ENCODE data around the gene CDC40. TPM values are rescaled to one million over a fixed set of nuclear protein-coding genes. Genes with fewer than 3 reads are reported as not detected.

CDC40 gene
- polyA plus RNA-seq, 1 experiment = 26.4 TPM

GRCh38 chr6:110147870-110148269 lies 32.4 kb upstream of the CDC40 start:
- TF ChIP-seq, protein P1, sequence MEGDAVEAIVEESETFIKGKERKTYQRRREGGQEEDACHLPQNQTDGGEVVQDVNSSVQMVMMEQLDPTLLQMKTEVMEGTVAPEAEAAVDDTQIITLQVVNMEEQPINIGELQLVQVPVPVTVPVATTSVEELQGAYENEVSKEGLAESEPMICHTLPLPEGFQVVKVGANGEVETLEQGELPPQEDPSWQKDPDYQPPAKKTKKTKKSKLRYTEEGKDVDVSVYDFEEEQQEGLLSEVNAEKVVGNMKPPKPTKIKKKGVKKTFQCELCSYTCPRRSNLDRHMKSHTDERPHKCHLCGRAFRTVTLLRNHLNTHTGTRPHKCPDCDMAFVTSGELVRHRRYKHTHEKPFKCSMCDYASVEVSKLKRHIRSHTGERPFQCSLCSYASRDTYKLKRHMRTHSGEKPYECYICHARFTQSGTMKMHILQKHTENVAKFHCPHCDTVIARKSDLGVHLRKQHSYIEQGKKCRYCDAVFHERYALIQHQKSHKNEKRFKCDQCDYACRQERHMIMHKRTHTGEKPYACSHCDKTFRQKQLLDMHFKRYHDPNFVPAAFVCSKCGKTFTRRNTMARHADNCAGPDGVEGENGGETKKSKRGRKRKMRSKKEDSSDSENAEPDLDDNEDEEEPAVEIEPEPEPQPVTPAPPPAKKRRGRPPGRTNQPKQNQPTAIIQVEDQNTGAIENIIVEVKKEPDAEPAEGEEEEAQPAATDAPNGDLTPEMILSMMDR (IDR thresholded peaks at IDR 0.05; ENCODE audit: low read depth, low read length) = no peak
- ChIA-PET POLR2A (no interaction called here), CTCF (no interaction called here)
- no peak for DNase-seq (ENCODE audit: low read depth, low spot score)
- Histone ChIP-seq H3K4me3 (ENCODE audit: low read depth, low read length) (no peak overlapping the region), H3K27me3 (ENCODE audit: control insufficient read depth, insufficient read depth, low read length) (no peaks in the 10 kb centered on the region), H3K9me3 (ENCODE audit: control insufficient read depth, insufficient read depth, low read length) (no peaks in the 10 kb centered on the region), H3K27ac (ENCODE audit: low read depth, low read length) (no peak overlapping the region)

DNA sequence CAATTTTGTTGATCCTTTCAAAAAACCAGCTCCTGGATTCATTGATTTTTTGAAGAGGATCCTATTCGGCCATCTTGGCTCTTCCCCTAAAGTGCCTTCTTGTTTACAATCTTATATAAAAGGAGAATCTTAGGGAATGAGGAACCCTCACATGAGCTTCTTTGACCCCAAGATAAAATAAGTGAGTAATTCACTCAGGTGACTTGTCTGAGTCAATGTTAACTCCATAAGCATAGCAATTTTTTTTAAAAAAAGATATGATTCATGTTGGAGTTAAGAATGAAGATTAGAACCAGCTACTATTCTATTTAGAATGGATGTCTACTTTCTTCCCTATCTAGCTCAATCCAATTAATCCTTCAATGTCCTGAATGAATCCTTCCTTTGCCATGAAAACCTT lies 21.7 kb upstream of the CDC40 start:
- DNase-seq (ENCODE audit: low read depth, low spot score) = no peak
- CTCF ChIA-PET = interaction anchor here (0.8 kb wide), 1 partner anchor 20 kb away, joined by 3 read pairs; no protein-coding TSS in a partner anchor
- no peak overlapping the region for H3K27ac ChIP-seq (ENCODE audit: low read depth, low read length)
- H3K27me3 ChIP-seq (ENCODE audit: control insufficient read depth, insufficient read depth, low read length) = no peaks in the 10 kb centered on the region
- H3K9me3 ChIP-seq (ENCODE audit: control insufficient read depth, insufficient read depth, low read length) = no peaks in the 10 kb centered on the region
- H3K4me3 ChIP-seq (ENCODE audit: low read depth, low read length) = no peak overlapping the region
- POLR2A ChIA-PET = no interaction called here
- TF ChIP-seq, protein P1 (IDR thresholded peaks at IDR 0.05; ENCODE audit: low read depth, low read length) = no peak

GRCh38 chr6:110170081-110170480 lies 10.1 kb upstream of the CDC40 start:
- Histone ChIP-seq H3K9me3 (ENCODE audit: control insufficient read depth, insufficient read depth, low read length) (no peaks in the 10 kb centered on the region), H3K27me3 (ENCODE audit: control insufficient read depth, insufficient read depth, low read length) (no peaks in the 10 kb centered on the region), H3K4me3 (ENCODE audit: low read depth, low read length) (no peak overlapping the region), H3K27ac (ENCODE audit: low read depth, low read length) (no peak overlapping the region)
- POLR2A ChIA-PET = no interaction called here
- TF ChIP-seq, protein P1 (IDR thresholded peaks at IDR 0.05; ENCODE audit: low read depth, low read length) = no peak
- no peak for DNase-seq (ENCODE audit: low read depth, low spot score)
- CTCF ChIA-PET = interaction anchor here (0.6 kb wide), 1 partner anchor 130 kb away, joined by 3 read pairs; no protein-coding TSS in a partner anchor

GRCh38 chr6:110173506-110174132 lies 6.6 kb upstream of the CDC40 start:
- H3K9me3 ChIP-seq (ENCODE audit: control insufficient read depth, insufficient read depth, low read length) = no peaks in the 10 kb centered on the region
- no peak overlapping the region for H3K27ac ChIP-seq (ENCODE audit: low read depth, low read length)
- ChIA-PET POLR2A (no interaction called here), CTCF (no interaction called here)
- DNase-seq (ENCODE audit: low read depth, low spot score) = no peak
- no peak overlapping the region for H3K4me3 ChIP-seq (ENCODE audit: low read depth, low read length)
- TF ChIP-seq, protein P1 (IDR thresholded peaks at IDR 0.05; ENCODE audit: low read depth, low read length) = no peak
- H3K27me3 ChIP-seq (ENCODE audit: control insufficient read depth, insufficient read depth, low read length) = no peaks in the 10 kb centered on the region

GRCh38 chr6:110178626-110179405 lies 1.4 kb upstream of the CDC40 start:
- ChIA-PET POLR2A (interaction anchor here (1.1 to 2.1 kb wide), 3 partner anchors 28 to 139 kb away, joined by 3 to 8 read pairs (median 3); no protein-coding TSS in a partner anchor), CTCF (interaction anchor here (0.7 to 2.8 kb wide), 12 partner anchors 11 to 218 kb away, joined by 3 to 24 read pairs (median 4); no protein-coding TSS in a partner anchor)
- no peak for DNase-seq (ENCODE audit: low read depth, low spot score)
- TF ChIP-seq, protein P1 (IDR thresholded peaks at IDR 0.05; ENCODE audit: low read depth, low read length) = peak; percentile 76
- Histone ChIP-seq H3K27ac (ENCODE audit: low read depth, low read length) (no peak overlapping the region), H3K9me3 (ENCODE audit: control insufficient read depth, insufficient read depth, low read length) (no peaks in the 10 kb centered on the region), H3K4me3 (ENCODE audit: low read depth, low read length) (peak overlapping the region; percentile 87), H3K27me3 (ENCODE audit: control insufficient read depth, insufficient read depth, low read length) (no peaks in the 10 kb centered on the region)
